Prostate gland (tissue), 2 donors: Measurements from ENCODE around the gene TSPAN18. TPM values are rescaled to one million over a fixed set of nuclear protein-coding genes. Genes with fewer than 3 reads are reported as not detected.
A peak's percentile ranks its signal among the peaks of the same experiment; 100 is the strongest.

ENCODE experiments used
- DNase-seq: peaks from one replicate; pipeline ENCODE4 v3.0.0-alpha.2; 2019; ENCODE audit warnings: low spot score
- H3K27ac ChIP-seq, 2 donors: fragments of 200-600 bp; sonication (generic); 2 replicates each; pipeline ENCODE4 v1.5.1; 2017 to 2019
- H3K27me3 ChIP-seq: fragments of 200-600 bp; sonication (generic); replicated peaks from 2 replicates; pipeline ENCODE4 v1.5.1; 2019; ENCODE audit not compliant: insufficient read depth
- H3K36me3 ChIP-seq, 2 donors: fragments of 200-600 bp; sonication (generic); 1 replicate in 1 of 2; 2 replicates in 1 of 2; pipeline versions ENCODE4 v1.5.1 to v1.8.1; 2017 to 2019
- H3K4me1 ChIP-seq: fragments of 200-600 bp; sonication (generic); replicated peaks from 2 replicates; pipeline ENCODE4 v1.5.1; 2019
- H3K4me3 ChIP-seq, 2 donors: fragments of 200-600 bp; sonication (generic); 2 replicates each; pipeline ENCODE4 v1.5.1; 2017 to 2019
- H3K9me3 ChIP-seq: fragments of 200-600 bp; sonication (generic); 2 replicates; pipeline ENCODE4 v1.5.1; 2017
- CTCF ChIP-seq, 4 experiments: fragments of 200-600 bp in 2 of 4; fragments of 450-650 bp in 2 of 4; sonication (generic) in 2 of 4; IDR thresholded peaks; 1 replicate in 3 of 4; 2 replicates in 1 of 4; pipeline ENCODE4 v1.5.1; 2016 to 2019; ENCODE audit warnings: antibody characterized with exemption in 4 of 4, mild to moderate bottlenecking in 2 of 4, moderate library complexity in 2 of 4
- POLR2A ChIP-seq: fragments of 450-650 bp; IDR thresholded peaks from one replicate; pipeline ENCODE4 v1.6.1; 2016; ENCODE audit warnings: antibody characterized with exemption, mild to moderate bottlenecking
- POLR2AphosphoS5 ChIP-seq: sonication (generic); formaldehyde crosslinking; IDR thresholded peaks from one replicate; pipeline ENCODE4 v1.6.1; 2017; ENCODE audit warnings: antibody characterized with exemption
- WGBS: methylation state at CpG from one replicate; pipeline ENCODE4 v1.1.5; 2018; 5-methylcytosine and 5-hydroxymethylcytosine counted together
- intact Hi-C: fragments of 100-400 bp; cut with DNase I; formaldehyde crosslinking; loops from one replicate; pipeline ENCODE4 v1.14.2; 2022
- total RNA-seq, 2 donors: library from RNA; depleted of rRNA; stranded (reverse); fragments of >200 nt; gene quantifications; one replicate each; pipeline ENCODE4 v1.1.0, GENCODE V29; 2016

TSPAN18 gene
- total RNA-seq, 2 donors from 2014 or later: 4.1 to 6.6 TPM

GRCh38 chr11:44939673-44940395, 213.1 kb downstream of the TSPAN18 start:
- intact Hi-C loops: loop anchor here (10.0 kb wide), 2 partner anchors 355 to 395 kb away; no protein-coding TSS in a partner anchor
- no peaks in the 10 kb centered on the region for H3K36me3 ChIP-seq
- DNase-seq: no peak
- H3K27me3 ChIP-seq: no peaks in the 10 kb centered on the region
- TF ChIP-seq POLR2A: no peak
- peak in 1 of 4 experiments; percentile 14 for TF ChIP-seq CTCF (IDR thresholded peaks at IDR 0.05)
- H3K9me3 ChIP-seq: no peaks in the 10 kb centered on the region
- H3K4me1 ChIP-seq: no peaks in the 10 kb centered on the region
- 81% methylated on average over 22 of the region's 22 CpGs for WGBS
- H3K27ac ChIP-seq: no peak overlapping the region
- H3K4me3 ChIP-seq: no peak overlapping the region

- peak; percentile 51 for TF ChIP-seq POLR2AphosphoS5
- no peak for TF ChIP-seq POLR2A
- intact Hi-C loops: no loop called here
- Histone ChIP-seq H3K4me1 (no peaks in the 10 kb centered on the region), H3K9me3 (no peaks in the 10 kb centered on the region), H3K36me3 (no peaks in the 10 kb centered on the region), H3K27ac (no peak overlapping the region), H3K27me3 (no peaks in the 10 kb centered on the region), H3K4me3 (no peak overlapping the region)
- 33% methylated on average over 7 of the region's 7 CpGs for WGBS
- DNase-seq: peak; percentile 34
Measured at GRCh38 chr11:44940404-44940803, 213.6 kb downstream of the TSPAN18 start.

- no peak overlapping the region for H3K27ac ChIP-seq
- no peak for DNase-seq
- no peaks in the 10 kb centered on the region for H3K9me3 ChIP-seq
- H3K36me3 ChIP-seq: no peaks in the 10 kb centered on the region
- no peaks in the 10 kb centered on the region for H3K4me1 ChIP-seq
- H3K4me3 ChIP-seq: no peak overlapping the region
- TF ChIP-seq POLR2AphosphoS5: no peak
- TF ChIP-seq CTCF (IDR thresholded peaks at IDR 0.05): no peak
- TF ChIP-seq POLR2A: no peak
- intact Hi-C loops: no loop called here
- WGBS: 94% methylated on average over 9 of the region's 9 CpGs
- no peaks in the 10 kb centered on the region for H3K27me3 ChIP-seq
Measured at GRCh38 chr11:44940835-44941234, 214.1 kb downstream of the TSPAN18 start.

GRCh38 chr11:44941259-44942021, 214.7 kb downstream of the TSPAN18 start:
- H3K4me1 ChIP-seq: no peaks in the 10 kb centered on the region

More at GRCh38 chr11:44941259-44942021, 214.7 kb downstream of the TSPAN18 start:
- Histone ChIP-seq H3K27me3 (no peaks in the 10 kb centered on the region), H3K4me3 (no peak overlapping the region), H3K27ac (no peak overlapping the region), H3K9me3 (no peaks in the 10 kb centered on the region), H3K36me3 (no peaks in the 10 kb centered on the region)
- 79% methylated on average over 12 of the region's 12 CpGs for WGBS
- TF ChIP-seq POLR2A (no peak), POLR2AphosphoS5 (no peak), CTCF (IDR thresholded peaks at IDR 0.05) (no peak)
- DNase-seq: no peak
- intact Hi-C loops: no loop called here
